ENCODE results near the gene MCFD2. TPM values are rescaled to one million over a fixed set of nuclear protein-coding genes. Genes with fewer than 3 reads are reported as not detected.
"Not testable (repeated sequence)": the region's sequence is repeated elsewhere in the genome, so short reads cannot be mapped to it uniquely, and the experiment has no call there.

Gene MCFD2
- polyA plus RNA-seq, 3 donors, result 82.7 to 90.1 (median 87.1) TPM

- not testable (repeated sequence) for DNase-seq
Measured at GRCh38 chr2:46875962-46876689, 39.5 kb downstream of the MCFD2 start.

- no peak for DNase-seq
Measured at GRCh38 chr2:46875226-46875899, 40.2 kb downstream of the MCFD2 start.

DNA sequence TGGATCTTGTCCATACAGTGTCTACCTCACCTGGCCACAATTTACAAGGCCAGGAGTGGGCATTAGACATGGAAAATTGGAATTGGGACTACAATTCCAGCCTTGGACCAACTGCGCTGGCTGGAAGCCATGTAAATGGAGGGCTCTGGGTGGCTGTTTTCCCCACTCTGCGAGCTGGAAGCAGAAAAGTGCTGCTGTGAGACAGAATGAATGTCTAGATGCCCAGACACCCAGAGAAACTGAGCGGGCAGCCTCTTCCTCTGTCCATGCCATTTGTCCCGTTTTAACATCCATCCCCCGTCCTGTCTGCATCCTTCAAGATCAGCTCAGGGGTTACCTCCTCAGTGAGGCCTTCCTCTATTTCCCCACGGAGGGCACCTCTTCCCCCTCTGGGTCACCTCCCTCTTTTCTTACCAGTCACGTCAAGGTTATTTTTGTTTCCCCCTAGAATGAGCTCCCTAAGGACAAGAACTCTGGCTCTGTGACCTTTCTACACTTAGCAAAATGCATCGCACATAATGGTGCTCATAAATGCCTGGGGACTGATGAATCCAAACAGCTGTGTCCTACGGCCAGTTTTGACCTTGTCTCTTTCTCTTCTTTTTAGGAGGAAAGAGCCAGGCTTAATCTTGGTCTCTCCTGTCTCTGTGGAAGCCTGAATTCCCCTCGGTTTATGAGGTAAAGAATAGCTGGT is 41.2 kb downstream of the MCFD2 start:
- peak; percentile 36 for DNase-seq

DNA sequence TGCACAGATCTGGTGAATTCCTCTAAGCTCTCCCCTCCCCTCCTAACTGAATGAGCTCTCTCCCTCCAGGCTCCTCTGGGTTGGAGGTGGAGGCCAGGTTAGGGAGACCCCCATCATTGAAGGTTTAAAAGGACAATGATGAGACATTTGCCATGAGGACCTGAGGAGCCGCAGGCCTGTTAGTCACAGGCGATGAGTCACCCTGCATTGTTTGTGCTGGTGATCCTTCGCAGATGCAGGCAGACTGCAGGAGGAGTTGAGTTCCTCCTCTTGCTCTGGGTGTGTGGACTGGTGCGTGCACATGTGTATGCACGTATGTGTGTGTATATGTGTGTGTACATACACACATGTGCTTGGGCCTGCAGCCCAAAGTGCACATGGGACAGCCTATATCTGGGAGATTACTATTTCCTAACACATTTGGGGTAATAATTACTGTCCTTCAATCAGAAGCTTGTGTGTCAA is 42.0 kb downstream of the MCFD2 start:
- no peak for DNase-seq

- no peak for DNase-seq
Measured at GRCh38 chr2:46872902-46873603, 42.6 kb downstream of the MCFD2 start.

- no peak for DNase-seq
Measured at GRCh38 chr2:46871976-46872381, 43.6 kb downstream of the MCFD2 start.

DNA sequence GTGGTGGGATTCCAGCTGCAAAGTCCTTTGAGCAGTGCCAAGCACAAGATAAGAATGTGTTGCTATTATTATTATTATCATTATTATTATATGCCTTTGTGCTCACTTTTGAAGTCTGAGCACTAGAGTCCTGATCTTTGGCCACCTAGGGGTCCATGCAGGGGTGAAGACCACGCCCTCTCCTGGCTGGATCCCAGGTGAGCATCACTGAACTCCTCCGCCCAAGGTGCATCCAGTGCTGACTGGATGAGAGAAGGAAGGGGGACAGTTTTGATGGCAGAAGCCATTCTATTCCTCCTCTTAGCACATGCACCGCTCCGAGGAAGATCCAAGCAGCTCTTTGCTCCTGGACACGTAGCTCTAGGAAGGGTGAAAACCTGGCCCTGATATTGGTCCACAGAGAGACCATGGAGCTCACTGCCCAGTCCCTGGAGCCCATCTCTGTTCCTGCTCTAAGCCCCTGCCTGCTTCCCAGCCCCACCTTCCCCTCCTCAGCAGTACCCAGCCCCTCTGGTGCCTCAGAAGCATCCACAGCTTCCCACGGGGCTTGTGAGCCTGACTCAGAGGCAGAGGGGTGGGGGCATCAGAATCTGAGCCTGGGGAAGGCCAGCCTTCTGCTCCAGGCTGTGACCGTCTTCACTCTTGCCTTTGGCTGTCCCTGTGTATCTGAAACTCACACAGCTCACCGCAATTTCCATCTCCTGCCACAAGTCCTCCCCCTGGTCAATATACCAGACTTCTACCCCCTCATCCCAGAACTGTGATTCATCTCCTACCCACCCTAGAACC is 45.4 kb downstream of the MCFD2 start:
- DNase-seq, result no peak

DNA sequence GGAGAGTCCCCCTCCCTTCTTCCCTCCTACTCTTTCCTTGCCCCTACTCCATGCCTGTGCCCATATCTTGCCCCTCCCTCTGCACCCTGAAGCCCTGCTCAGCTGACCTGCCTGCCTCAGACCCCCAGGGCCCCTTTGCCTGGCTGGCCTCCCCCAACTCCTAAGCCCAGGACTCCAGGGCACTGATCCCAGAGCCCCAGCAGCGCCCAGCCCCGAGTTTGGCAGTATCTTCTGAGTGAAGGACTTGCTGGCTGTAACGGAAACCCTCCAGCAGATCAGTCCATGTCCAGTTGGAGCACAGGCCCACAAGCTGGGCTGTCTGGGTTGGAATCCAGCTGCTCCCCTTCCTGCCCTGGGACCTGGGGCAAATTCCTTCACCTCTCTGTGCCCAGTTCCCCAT is 46.0 kb downstream of the MCFD2 start:
- DNase-seq, result no peak

DNA sequence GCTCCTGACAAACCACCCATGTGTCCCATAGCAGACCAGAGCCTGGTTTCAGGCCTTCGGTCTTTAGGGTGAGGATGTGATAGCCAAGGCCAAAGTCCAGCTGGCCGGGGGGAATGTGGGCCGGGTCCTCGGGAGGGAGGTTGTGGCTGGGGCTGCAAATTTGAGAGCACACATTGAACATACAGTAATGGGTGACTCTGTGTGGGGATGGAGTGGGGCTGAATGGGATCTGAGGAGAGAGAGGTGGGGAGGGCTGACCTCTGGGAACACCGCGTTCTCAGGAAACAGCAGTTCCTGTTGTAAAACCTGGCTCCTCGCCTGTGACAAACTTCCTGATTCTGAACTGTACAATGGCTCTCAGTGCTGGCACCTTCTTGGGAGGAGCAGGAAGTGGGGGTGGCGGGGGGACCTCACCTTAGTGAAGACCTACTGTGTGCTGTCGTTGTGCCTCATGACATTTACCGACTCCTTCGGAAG is 48.8 kb downstream of the MCFD2 start:
- no peak for DNase-seq

GRCh38 chr2:46865181-46865970 is 50.2 kb downstream of the MCFD2 start:
- DNase-seq, result no peak

- DNase-seq, result peak; percentile 57
Measured at GRCh38 chr2:46863882-46864281, 51.7 kb downstream of the MCFD2 start.

- no peak for DNase-seq
Measured at GRCh38 chr2:46862514-46862913, 53.1 kb downstream of the MCFD2 start.

GRCh38 chr2:46861916-46862315 is 53.7 kb downstream of the MCFD2 start:
- DNase-seq, result no peak

- no peak for DNase-seq
Measured at GRCh38 chr2:46859482-46859881, 56.1 kb downstream of the MCFD2 start.

DNA sequence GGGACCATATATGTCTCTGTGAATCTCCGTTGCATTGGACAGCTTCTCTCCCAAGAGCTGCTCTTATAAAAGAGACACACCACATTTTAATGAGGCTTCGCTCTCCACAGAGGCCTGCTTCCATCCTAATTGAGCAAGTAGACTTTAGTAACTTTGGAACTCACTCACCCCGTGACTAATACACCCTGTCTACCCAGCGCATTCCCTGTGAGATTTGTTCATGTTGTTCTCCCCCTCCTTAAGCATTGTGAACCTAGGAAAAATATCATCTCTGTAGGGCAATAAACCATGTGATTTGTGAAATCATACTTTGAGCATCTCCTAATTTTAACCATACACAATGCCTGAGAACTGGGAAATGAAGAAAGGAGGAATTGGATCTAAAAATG is 56.9 kb downstream of the MCFD2 start:
- DNase-seq, result no peak

DNA sequence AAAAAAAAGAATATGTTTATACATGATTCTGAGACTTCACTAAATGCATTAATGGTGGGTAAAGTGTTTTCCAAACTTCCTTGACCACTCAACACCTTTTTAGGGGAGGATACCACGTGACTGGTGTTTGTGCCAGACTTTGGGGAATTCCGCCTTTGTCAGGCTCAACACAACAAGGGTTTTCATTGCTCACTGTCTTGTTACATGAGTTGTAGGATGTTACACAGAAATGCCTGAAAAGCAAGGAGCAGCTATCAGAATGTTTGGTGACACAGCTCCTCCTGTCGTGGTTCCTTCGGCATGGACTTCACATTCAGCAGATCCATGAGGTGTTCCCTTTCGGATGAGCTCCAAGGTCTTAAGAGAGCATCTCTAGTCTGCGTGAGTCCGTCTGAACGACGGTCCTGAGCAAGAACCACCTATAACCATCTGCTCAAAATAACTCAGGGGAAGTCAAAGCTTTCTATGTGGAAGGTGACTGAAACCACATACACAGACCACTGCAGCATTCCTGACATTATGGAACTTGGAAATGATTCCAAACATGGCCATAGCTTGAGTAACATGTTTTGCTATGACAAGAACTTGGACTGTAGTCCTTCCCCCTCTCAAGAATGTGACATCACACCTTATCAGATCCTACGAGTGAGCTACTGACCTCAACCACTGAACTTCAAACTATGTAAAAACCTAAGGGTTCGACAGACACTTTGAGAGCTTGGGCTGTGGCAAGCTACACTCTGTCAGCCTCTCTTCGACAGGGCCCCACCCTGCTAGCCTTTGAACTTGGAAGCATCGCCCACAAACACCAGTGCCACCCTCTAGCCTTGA is 57.5 kb downstream of the MCFD2 start:
- DNase-seq, result no peak

DNA sequence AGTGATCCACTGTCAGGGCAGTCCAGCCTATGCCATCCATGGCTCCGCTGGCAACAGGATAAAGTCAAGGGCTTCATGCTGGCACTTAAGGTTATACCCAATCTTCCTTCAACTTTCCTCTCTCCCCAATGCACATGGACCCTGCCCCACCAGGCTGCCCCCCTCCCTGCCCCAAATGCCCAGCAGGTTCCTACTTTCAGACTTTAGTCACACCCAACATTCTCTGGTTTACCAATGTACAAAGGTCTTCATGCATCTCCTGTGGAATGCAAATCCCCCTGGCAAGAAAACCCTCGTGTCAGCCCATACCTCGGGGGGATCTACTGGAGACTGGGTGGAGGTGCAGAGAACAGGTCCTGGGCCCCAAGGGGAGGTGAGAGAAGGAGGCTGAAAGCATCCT is 59.3 kb downstream of the MCFD2 start:
- DNase-seq, result no peak

- DNase-seq, result no peak
Measured at GRCh38 chr2:46855805-46856204, 59.8 kb downstream of the MCFD2 start.

GRCh38 chr2:46854260-46854659 is 61.3 kb downstream of the MCFD2 start:
- DNase-seq, result no peak

DNA sequence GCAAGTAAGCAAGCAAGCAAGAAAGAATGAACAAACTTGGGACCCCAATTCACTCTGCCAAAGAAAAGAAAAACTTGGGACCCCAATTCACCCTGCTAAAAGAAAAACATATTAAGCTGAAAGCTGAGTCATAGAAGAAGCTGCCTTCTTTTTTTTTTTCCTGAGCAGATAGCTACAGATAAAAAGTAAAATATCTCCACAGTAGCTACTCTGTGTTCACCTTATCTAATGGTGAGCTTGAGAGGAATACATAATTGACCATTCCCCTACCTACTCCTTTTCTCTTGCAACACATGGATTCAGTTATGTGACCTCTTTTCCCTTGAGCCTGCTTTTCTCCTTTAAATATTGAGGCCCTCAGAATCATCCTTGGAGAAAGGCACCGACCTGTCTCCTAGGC is 63.0 kb downstream of the MCFD2 start:
- no peak for DNase-seq

All from renal pelvis (tissue), 4 donors.